Liver (tissue), 3 donors: ENCODE data around the gene DDN.

Experiments used
- ATF3 ChIP-seq: IDR thresholded peaks from 2 replicates; pipeline ENCODE4 v1.6.1; 2016; ENCODE audit warnings: antibody characterized with exemption
- CTCF ChIP-seq: fragments of 150-350 bp; IDR thresholded peaks from 2 replicates; pipeline ENCODE4 v1.5.1; 2017; ENCODE audit warnings: improper control_type of control experiment, low read depth, low read length; ENCODE audit not compliant: missing input control
- EGR1 ChIP-seq, 2 donors: IDR thresholded peaks; 2 replicates each; pipeline ENCODE4 v1.6.1; 2016 to 2018; ENCODE audit warnings: antibody characterized with exemption in 2 of 2, low read depth in 2 of 2
- GABPA ChIP-seq, 2 donors: IDR thresholded peaks in 1 of 2; conservative IDR thresholded peaks in 1 of 2; 2 replicates each; pipeline ENCODE4 v1.6.1; 2016; ENCODE audit warnings: antibody characterized with exemption in 2 of 2, mild to moderate bottlenecking in 1 of 2, moderate library complexity in 1 of 2
- MAX ChIP-seq: IDR thresholded peaks from 2 replicates; pipeline ENCODE4 v1.6.1; 2016; ENCODE audit warnings: antibody characterized with exemption
- REST ChIP-seq: IDR thresholded peaks from 2 replicates; pipeline ENCODE4 v1.6.1; 2016; ENCODE audit warnings: antibody characterized with exemption, mild to moderate bottlenecking
- SP1 ChIP-seq: IDR thresholded peaks from 2 replicates; pipeline ENCODE4 v1.6.1; 2018; ENCODE audit warnings: antibody characterized with exemption, mild to moderate bottlenecking
- TAF1 ChIP-seq: conservative IDR thresholded peaks from 2 replicates; pipeline ENCODE4 v1.6.1; 2016; ENCODE audit warnings: antibody characterized with exemption, mild to moderate bottlenecking
- YY1 ChIP-seq: IDR thresholded peaks from 2 replicates; pipeline ENCODE4 v1.6.1; 2016; ENCODE audit warnings: antibody characterized with exemption, mild to moderate bottlenecking
- donor health status: healthy.
- donor health status: healthy.

- no peak for TF ChIP-seq YY1
- no peak for TF ChIP-seq REST
- peak; percentile 65 for TF ChIP-seq CTCF
- TF ChIP-seq ATF3 = no peak
- TF ChIP-seq SP1 = no peak
- no peak for TF ChIP-seq GABPA (IDR thresholded peaks at IDR 0.05 in 1 of 2, conservative IDR thresholded peaks at IDR 0.05 in 1 of 2)
- no peak for TF ChIP-seq MAX
- no peak for TF ChIP-seq TAF1
- no peak for TF ChIP-seq EGR1 (IDR thresholded peaks at IDR 0.05; ENCODE audit: low read depth in 2 of 2)
These were observed 2.1 kb downstream of the DDN start for GRCh38 chr12:48996794-48997718.
